Spleen (tissue), 7 donors: ENCODE data around the gene FAT1.

ENCODE experiments used
- CTCF ChIP-seq, 11 experiments: fragments of 200-600 bp in 7 of 11; fragments of 450-650 bp in 4 of 11; sonication (generic) in 4 of 11; IDR thresholded peaks in 8 of 11; conservative IDR thresholded peaks in 3 of 11; 1 replicate in 7 of 11; 2 replicates in 4 of 11; pipeline versions ENCODE4 v1.4.0 to v1.8.0; 2016 to 2021; ENCODE audit warnings: antibody characterized with exemption in 11 of 11, inconsistent platforms in 4 of 11, mild to moderate bottlenecking in 1 of 11
- POLR2A ChIP-seq, 3 donors: fragments of 450-650 bp; IDR thresholded peaks; one replicate each; pipeline ENCODE4 v1.5.1; 2017; ENCODE audit warnings: antibody characterized with exemption in 3 of 3, mild to moderate bottlenecking in 1 of 3
- donor health status: DM: no; HTN: no; CAD: no; lungs with moderate emphysema.
- donor health status: DM: no; HTN: no; CAD: no.
- donor health status: DM: no; HTN: no; CAD: no.

GRCh38 chr4:186724864-186725468 is 1.3 kb upstream of the FAT1 start:
- TF ChIP-seq CTCF (IDR thresholded peaks at IDR 0.05 in 8 of 11, conservative IDR thresholded peaks at IDR 0.05 in 3 of 11) = no peak
- TF ChIP-seq POLR2A (IDR thresholded peaks at IDR 0.05) = no peak
